Inflammatory macrophage (primary cell): ENCODE results near the gene NLGN1.

Experiments
- DNase-seq, 2 donors: peaks; one replicate each; pipeline ENCODE4 v3.0.0-alpha.2; 2020 to 2022

Gene NLGN1

DNA sequence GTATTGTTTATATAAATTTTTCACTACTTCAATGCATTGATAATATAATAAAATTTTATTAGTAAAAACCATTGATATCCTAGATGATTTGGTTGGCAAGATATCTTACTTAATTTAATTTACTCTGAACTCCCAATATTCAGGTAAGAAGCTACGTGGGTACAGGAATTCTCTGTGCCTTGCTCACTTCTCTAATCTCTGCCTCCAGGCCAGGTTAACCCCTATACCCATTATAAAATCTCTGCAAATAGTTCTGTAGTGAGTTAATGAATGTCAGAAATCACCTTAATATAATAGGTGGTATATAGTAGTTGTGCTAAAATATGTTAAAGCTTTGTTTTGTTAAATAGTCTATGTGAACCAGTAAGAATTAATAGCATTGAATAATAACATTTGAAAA lies 465.2 kb downstream of the NLGN1 start:
- no peak for DNase-seq

DNA sequence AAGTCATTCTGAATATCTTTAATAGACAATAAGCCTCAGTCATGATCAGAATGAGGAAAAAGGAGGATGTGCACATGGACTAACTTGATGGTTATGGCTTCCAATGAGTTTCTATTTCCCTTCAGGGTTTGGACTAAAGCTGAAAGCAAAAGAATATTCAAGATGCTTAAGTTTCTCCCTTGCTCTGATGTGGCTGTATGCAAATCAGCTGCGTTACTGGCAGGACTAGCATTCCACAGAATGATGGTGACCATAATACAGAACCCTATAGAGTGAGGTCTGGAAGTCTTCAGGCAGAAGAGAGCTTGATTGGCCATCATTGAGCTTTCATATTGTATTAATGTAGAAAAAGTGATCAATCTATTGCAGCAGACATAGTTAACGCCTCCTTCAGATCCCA lies 466.0 kb downstream of the NLGN1 start:
- DNase-seq, result no peak

DNA sequence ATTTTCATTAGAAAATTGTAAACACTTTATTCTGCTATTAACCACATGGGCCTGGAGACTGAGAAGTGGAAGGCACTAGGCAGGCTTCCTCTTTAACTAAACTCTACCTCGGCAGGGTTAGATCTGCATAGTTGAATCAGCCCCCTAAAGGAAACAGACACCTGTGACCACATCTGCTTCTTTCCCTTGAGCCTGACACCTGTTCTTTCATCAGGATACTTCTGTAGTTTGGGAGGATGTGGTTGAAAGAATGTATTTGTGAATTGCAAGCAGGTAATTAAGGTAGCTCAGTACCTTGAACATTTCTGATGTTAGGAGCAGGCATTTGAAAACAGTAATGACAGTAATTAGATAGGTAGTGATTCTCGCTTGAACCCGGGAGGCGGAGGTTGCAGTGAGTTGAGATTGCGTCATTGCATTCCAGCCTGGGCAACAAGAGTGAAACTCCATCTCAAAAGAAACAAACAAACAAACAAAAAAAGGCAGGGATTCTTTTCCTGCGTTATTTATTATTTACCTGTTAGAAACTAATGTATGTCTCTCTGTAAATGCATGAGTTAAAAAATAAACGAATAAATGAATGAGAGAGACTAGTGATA lies 468.5 kb downstream of the NLGN1 start:
- no peak for DNase-seq

DNA sequence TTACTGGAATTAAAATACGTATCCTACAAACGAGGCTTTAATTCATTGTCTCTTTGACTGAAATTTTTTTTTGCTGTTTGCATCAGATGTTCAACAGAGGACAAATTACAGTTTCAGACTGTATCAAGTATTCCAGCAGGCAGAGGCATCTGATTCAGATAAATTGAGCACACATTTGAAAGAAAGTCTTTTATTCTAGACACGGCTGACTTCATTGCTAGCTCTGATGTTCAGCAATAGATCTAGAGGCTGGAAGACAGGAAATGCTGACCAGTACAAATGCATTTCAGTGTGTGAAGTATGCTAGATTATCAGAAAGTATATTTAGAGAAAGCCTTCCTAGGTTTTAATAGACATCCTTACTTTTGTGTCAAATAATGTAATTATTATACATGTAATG lies 472.2 kb downstream of the NLGN1 start:
- DNase-seq, result no peak

GRCh38 chr3:173870976-173871375 lies 473.4 kb downstream of the NLGN1 start:
- DNase-seq, result no peak

DNA sequence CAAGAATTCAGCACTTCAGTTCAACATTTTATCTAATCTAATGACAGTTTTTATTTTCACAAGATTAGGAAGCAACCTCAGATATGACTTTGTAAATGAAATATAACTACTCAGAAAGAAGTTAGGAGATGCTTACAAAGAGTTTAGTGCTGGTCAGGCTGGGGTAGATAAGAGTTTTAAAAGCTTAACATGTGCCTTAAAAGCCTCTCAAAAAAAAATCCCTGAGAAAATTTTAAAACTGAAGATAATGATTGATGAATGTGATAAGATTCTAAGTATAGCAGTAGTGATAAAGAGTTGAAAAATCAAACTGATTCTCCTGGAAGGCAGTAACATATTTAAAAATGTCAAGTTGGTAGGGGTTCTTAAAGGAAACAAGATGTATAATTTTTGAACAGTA lies 478.2 kb downstream of the NLGN1 start:
- DNase-seq, result no peak

DNA sequence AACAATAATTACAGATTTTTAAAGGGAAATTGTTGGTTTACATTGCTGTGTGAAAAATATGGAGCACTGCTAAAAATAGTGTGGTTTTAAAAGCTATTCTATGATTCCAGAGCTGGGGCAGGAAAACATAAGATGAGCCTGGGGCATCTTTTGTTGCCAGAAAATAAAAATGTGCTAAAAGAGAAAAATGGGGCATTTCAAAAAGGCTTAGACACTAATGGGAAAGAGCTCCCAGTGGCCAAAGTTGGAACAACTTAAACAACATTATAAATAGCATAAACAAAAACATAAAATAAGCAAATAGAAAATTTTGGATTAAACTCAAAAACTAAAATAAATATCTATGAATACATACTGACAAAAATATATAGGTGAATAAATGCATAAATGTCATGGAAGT lies 478.9 kb downstream of the NLGN1 start:
- DNase-seq, result no peak

DNA sequence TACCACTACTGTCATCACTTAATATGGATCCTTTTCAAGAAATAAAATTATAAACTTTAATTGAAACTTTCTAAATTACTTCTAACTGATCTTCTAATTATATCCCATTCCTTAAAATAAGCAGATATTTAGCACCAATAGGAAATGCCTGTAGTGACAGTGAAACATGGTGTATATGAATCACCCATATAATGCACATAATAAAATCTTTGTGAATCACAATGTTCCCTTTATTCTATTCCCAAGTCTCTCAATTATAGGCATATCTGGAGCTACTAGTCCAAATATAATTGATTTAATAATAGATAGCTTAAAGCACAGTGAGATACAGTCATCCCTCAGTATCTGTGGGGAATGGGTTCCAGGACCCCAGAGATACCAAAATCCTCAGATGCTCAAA lies 490.3 kb downstream of the NLGN1 start:
- no peak for DNase-seq

GRCh38 chr3:173889596-173889995 lies 492.1 kb downstream of the NLGN1 start:
- DNase-seq, result no peak

DNA sequence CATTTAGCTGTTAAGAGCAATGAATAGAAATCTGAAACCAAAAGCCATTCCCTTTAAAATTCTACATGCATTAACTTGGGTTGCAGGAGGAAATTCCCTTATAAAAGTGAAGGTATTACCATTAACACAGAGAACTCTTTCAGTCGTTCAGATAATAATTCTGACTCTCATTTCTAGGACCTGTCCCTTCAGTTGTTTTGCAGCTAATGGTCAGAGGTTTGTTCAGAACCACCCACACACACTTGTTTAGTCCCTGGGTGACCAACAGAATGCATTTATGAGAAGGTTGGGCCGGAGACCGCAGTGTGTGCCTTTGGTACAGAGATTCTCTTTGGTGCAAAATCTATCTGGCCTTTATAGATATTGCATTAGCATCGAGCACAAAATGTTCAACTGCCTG lies 492.5 kb downstream of the NLGN1 start:
- DNase-seq, result no peak

DNA sequence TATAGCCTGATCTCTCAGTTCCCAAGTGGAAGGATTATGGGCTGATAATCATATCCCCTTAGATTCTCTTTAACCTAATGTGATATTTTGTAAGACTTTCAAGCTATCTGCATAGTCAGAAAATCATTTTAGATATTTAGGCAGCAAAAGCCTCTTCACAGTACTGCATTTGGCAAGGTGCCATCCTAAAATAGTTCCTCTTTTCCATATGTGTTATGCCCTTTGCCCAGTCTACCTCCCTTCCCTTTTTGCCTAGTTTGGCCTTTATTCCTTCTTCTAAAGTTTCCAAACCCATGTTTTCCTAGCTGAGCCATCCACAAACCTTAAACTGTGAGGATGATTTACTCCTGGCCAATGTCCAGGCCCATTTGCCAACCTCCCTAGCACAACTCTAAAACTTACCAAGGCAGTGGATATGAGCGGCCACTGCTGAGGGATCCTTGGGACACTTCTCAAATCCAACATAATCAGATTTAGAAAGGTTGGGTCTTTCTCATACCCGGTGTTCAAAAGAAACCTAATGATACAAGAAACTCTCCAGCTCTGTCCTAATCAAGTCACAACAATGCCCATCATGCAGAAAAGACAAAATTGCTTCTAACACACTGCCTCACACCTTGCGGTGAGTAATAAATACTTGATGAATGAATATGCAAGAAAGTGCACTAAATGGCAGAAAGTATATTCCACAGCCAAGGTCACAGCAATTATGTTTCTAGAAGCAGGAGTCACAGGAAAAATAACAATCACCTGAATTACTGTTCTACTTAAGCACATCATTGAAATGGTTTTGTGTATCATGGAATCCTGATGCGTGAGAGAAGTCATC lies 493.9 kb downstream of the NLGN1 start:
- DNase-seq, result peak; percentile 19 to 42

- no peak for DNase-seq
These were observed 495.0 kb downstream of the NLGN1 start for GRCh38 chr3:173892547-173892946.

- no peak for DNase-seq
These were observed 495.5 kb downstream of the NLGN1 start for GRCh38 chr3:173893066-173893465.

GRCh38 chr3:173893835-173894234 lies 496.3 kb downstream of the NLGN1 start:
- no peak for DNase-seq

DNA sequence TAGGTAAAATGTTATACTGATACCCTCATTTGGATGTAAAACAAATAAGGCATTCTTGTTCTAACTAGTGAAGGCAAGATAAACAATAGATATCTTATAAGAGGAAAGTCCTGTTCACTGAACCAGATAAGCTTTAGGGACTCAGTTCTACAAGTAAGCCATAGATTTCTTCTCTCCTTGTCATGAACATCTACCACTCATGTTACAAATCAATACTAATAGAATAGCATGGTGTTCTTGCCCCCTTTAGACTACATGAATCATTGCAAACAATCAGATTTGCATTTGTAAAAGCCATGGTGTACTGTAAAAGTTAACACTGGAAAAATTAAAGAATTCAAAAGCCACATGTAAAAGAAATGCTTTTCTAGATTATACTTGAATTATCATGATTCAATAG lies 500.1 kb downstream of the NLGN1 start:
- DNase-seq, result no peak

- no peak for DNase-seq
These were observed 504.1 kb downstream of the NLGN1 start for GRCh38 chr3:173901649-173902048.

- no peak for DNase-seq
These were observed 504.9 kb downstream of the NLGN1 start for GRCh38 chr3:173902401-173902800.

GRCh38 chr3:173902871-173903270 lies 505.3 kb downstream of the NLGN1 start:
- DNase-seq, result no peak

DNA sequence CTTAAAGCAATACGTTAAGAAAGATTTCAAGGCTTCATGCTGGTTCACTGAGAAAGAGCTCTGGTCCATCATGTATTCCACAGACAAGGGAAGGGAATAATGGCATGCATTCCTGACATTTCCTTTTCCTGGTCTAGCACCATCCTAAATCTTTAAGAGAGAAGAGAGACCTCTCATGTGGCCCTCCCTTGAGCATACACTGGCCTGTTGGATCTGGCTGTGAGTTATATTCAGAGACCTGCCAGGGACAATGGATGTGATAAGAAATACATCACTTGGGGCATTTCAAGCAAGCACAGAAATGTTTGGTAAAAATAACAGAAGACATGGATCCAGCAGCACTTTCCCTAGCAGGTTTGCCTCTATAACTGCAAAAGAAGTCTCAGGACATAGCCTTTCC lies 507.8 kb downstream of the NLGN1 start:
- no peak for DNase-seq

- DNase-seq, result no peak
These were observed 513.9 kb downstream of the NLGN1 start for GRCh38 chr3:173911446-173911845.

GRCh38 chr3:173912126-173912525 lies 514.6 kb downstream of the NLGN1 start:
- no peak for DNase-seq

GRCh38 chr3:173913397-173913796 lies 515.9 kb downstream of the NLGN1 start:
- DNase-seq, result no peak

DNA sequence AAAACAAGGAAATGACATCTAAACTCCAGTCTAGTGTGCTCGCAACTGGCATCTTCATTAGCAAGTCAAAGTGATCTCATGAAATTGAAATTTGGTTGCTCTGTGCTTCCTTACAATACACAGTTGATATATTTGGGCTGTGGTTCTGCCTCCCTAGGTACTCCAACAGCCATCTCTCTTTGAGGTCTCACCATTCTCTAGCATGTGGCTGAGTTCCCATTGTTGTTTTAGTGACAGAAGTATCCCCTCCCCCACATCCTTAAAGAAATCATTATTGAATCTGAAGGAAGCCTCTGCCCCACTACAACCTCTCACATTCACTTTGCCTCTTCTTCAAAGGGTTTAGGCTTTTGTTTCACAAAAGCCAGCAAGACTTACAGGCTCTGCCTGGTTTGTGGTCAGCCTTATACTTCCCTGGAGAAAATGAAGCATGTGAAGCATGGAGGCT lies 516.5 kb downstream of the NLGN1 start:
- no peak for DNase-seq

DNA sequence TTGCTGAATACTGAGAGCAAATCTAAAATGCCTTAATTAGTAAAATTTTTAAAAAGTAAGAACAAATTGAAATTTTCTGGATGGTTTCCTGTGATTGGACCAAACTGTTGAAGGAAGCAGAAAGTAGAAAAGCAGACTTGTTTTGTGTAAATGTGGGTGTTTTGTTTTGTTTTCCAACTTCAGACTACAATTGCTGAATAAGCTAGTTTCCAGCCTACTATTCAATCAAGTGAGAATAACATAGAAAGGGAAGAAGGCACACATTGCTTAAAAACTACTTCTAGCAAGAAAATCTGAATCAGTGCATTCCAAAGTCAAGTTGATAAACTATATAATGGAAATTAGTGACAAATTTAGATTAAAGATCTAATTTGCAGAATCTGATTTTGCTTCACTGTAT lies 519.3 kb downstream of the NLGN1 start:
- DNase-seq, result no peak

DNA sequence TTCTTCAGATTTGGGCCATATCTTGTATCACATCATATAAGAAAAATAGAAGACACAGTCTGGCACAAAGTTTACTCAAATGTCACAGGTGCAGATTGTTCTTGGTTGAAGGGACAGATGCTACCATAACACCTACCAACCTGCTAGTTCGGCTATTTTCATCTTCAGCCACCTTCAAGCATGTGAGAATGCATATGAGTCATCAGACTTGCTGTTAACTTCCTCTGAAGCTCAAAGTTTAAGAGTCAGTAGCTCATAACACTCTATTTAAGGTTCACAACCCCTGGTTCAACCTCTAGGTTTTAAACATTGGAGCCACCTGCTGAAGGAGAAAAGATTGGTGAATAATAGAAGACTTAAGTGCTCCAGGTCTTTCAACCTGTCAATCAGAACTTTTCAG lies 522.8 kb downstream of the NLGN1 start:
- no peak for DNase-seq
